ENCODE measurements around the gene SANBR.
"Not testable (repeated sequence)": the region's sequence is repeated elsewhere in the genome, so short reads cannot be mapped to it uniquely, and the experiment has no call there.

DNA sequence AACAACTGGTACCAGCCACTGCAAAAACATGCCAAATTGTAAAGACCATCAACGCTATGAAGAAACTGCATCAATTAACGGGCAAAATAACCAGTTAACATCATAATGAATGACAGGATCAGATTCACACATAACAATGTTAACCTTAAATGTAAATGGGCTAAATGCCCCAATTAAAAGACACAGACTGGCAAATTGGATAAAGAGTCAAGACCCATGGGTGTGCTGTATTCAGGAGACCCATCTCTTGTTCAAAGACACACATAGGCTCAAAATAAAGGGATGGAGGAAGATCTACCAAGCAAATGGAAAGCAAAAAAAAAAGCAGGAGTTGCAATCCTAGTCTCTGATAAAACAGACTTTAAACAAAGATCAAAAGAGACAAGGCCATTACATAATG lies 29.0 kb upstream of the SANBR start:
- TF ChIP-seq YY1 (IDR thresholded peaks at IDR 0.05; ENCODE audit: insufficient read depth, insufficient read length); SUZ12 (IDR thresholded peaks at IDR 0.05; ENCODE audit: extremely low read depth, insufficient read depth, insufficient read length): not testable (repeated sequence)

All from NT2/D1 (cell line).